H1 (cell line): ENCODE results near the gene MAP2K7. TPM values are rescaled to one million over a fixed set of nuclear protein-coding genes. Genes with fewer than 3 reads are reported as not detected.

Experiments
- CHD7 ChIP-seq: fragments of 300-600 bp; sonication (generic); IDR thresholded peaks from 2 replicates; pipeline ENCODE4 v1.7.1; 2012; ENCODE audit warnings: low read length, moderate library complexity, mild to moderate bottlenecking, inconsistent platforms; ENCODE audit not compliant: insufficient replicate concordance
- JUN ChIP-seq: IDR thresholded peaks from 2 replicates; pipeline ENCODE4 v1.6.1; 2011; ENCODE audit warnings: low read depth, mild to moderate bottlenecking, improper control_type of control experiment, low read length
- MAFK ChIP-seq: IDR thresholded peaks from 2 replicates; pipeline ENCODE4 v1.6.1; 2012; ENCODE audit warnings: low read depth, mild to moderate bottlenecking, improper control_type of control experiment, low read length
- POU5F1 ChIP-seq: IDR thresholded peaks from 2 replicates; pipeline ENCODE4 v1.6.1; 2011; ENCODE audit warnings: low read depth, mild to moderate bottlenecking, low read length, moderate library complexity
- RBBP5 ChIP-seq: IDR thresholded peaks from 2 replicates; pipeline ENCODE4 v1.7.1; 2012; ENCODE audit warnings: low read depth, mild to moderate bottlenecking, inconsistent platforms, low read length, moderate library complexity, borderline replicate concordance
- polyA plus RNA-seq, 7 experiments: library from polyadenylated mRNA; depleted of rRNA in 3 of 7; stranded (reverse) in 5 of 7; unstranded in 2 of 7; fragments of >200 nt in 5 of 7; fragments of 200-250 nt in 2 of 7; gene quantifications; 1 replicate in 5 of 7; 2 replicates in 1 of 7; 4 replicates in 1 of 7; pipeline versions ENCODE4 v1.2.1 to v1.2.3, GENCODE V29; 2011 to 2013; ENCODE audit warnings: missing spikeins in 2 of 7, mixed read lengths in 2 of 7
- total RNA-seq: library from RNA; stranded (reverse); fragmentation: NEBNext Ultra II Directional; extraction: Animal tissue kit (Norgen Biotek cat#: 25700); gene quantifications from 2 replicates; pipeline ENCODE4 v1.2.1, GENCODE V29; 2021

Gene MAP2K7
- total and polyA plus RNA-seq, 2 of the 8 experiments (the other 6 are each of a cell fraction or from before 2014, with no cell fraction given): 8.9 to 38.3 TPM

- no peak for TF ChIP-seq CHD7
- TF ChIP-seq MAFK: no peak
- TF ChIP-seq POU5F1: no peak
- no peak for TF ChIP-seq JUN
- TF ChIP-seq RBBP5: no peak
- TF ChIP-seq, all 59 proteins: peak for 0
Observed at GRCh38 chr19:7857727-7858108, 46.0 kb upstream of the MAP2K7 start (continued).
